Muscle of leg (tissue), 11 donors: ENCODE data around the gene SERPINI2. TPM values are rescaled to one million over a fixed set of nuclear protein-coding genes. Genes with fewer than 3 reads are reported as not detected.

Source experiments
- DNase-seq: peaks from one replicate; pipeline ENCODE4 v3.0.0; 2013
- H3K27ac ChIP-seq: one replicate; pipeline ENCODE4 v1.5.1; 2013; ENCODE audit warnings: mild to moderate bottlenecking, low read length, control low read depth
- H3K27me3 ChIP-seq: one replicate; pipeline ENCODE4 v1.6.1; 2013; ENCODE audit warnings: low read length; ENCODE audit not compliant: control insufficient read depth, insufficient read depth
- H3K36me3 ChIP-seq: one replicate; pipeline ENCODE4 v1.6.1; 2013; ENCODE audit warnings: low read length; ENCODE audit not compliant: control insufficient read depth, insufficient read depth
- H3K4me1 ChIP-seq: one replicate; pipeline ENCODE4 v1.6.1; 2013; ENCODE audit warnings: low read length; ENCODE audit not compliant: control insufficient read depth, insufficient read depth
- H3K4me3 ChIP-seq: one replicate; pipeline ENCODE4 v1.5.1; 2013; ENCODE audit warnings: low read length, control low read depth
- H3K9me3 ChIP-seq: replicated peaks from 2 replicates; pipeline ENCODE4 v1.6.1; 2013; ENCODE audit warnings: low read depth, low read length; ENCODE audit not compliant: control insufficient read depth
- WGBS: methylation state at CpG from one replicate; pipeline ENCODE4 v1.1.5; 2013; ENCODE audit warnings: missing lambda C conversion rate; ENCODE audit not compliant: insufficient coverage; 5-methylcytosine and 5-hydroxymethylcytosine counted together
- polyA plus RNA-seq, 8 donors: library from polyadenylated mRNA; unstranded; fragments of 120-200 nt; gene quantifications; one replicate each; pipeline versions ENCODE4 v1.2.1 to v1.2.3, GENCODE V29; 2013; ENCODE audit warnings: inconsistent platforms in 1 of 8, low replicate concordance in 1 of 8; ENCODE audit not compliant: insufficient read length in 8 of 8, insufficient read depth in 1 of 8
- total RNA-seq: library from RNA; stranded (reverse); fragments of 120-200 nt; gene quantifications from one replicate; pipeline ENCODE4 v1.2.4, GENCODE V29; 2013

The SERPINI2 gene
- total and polyA plus RNA-seq, 9 donors = 0.04 to 0.43 (median 0.22) TPM; not detected in 3

GRCh38 chr3:167487556-167487955, 13.7 kb upstream of the SERPINI2 start:
- no peak overlapping the region for H3K4me3 ChIP-seq
- no peak for DNase-seq
- no peaks in the 10 kb centered on the region for H3K36me3 ChIP-seq
- no peaks in the 10 kb centered on the region for H3K4me1 ChIP-seq
- H3K27me3 ChIP-seq = no peaks in the 10 kb centered on the region
- WGBS = 80% methylated on average over 1 of the region's 3 CpGs
- H3K9me3 ChIP-seq = no peaks in the 10 kb centered on the region
- H3K27ac ChIP-seq = no peak overlapping the region

GRCh38 chr3:167484551-167484950, 10.7 kb upstream of the SERPINI2 start:
- Histone ChIP-seq H3K4me3 (no peak overlapping the region), H3K27me3 (no peaks in the 10 kb centered on the region), H3K36me3 (no peaks in the 10 kb centered on the region), H3K27ac (no peak overlapping the region), H3K9me3 (no peaks in the 10 kb centered on the region), H3K4me1 (no peaks in the 10 kb centered on the region)
- no peak for DNase-seq
- WGBS = no CpG with 5 or more reads among the region's 2 CpGs

- Histone ChIP-seq H3K27ac (no peak overlapping the region), H3K27me3 (no peaks in the 10 kb centered on the region), H3K9me3 (no peaks in the 10 kb centered on the region), H3K4me3 (no peak overlapping the region), H3K4me1 (no peaks in the 10 kb centered on the region), H3K36me3 (no peaks in the 10 kb centered on the region)
- WGBS = no CpG with 5 or more reads among the region's 2 CpGs
- DNase-seq = no peak
These were observed 10.1 kb upstream of the SERPINI2 start for GRCh38 chr3:167483708-167484475.

GRCh38 chr3:167481164-167481563, 7.3 kb upstream of the SERPINI2 start:
- no peaks in the 10 kb centered on the region for H3K27me3 ChIP-seq
- H3K4me3 ChIP-seq = no peak overlapping the region
- no peak overlapping the region for H3K27ac ChIP-seq
- DNase-seq = no peak
- no peaks in the 10 kb centered on the region for H3K4me1 ChIP-seq
- no peaks in the 10 kb centered on the region for H3K36me3 ChIP-seq
- H3K9me3 ChIP-seq = no peaks in the 10 kb centered on the region

- Histone ChIP-seq H3K4me3 (no peak overlapping the region), H3K27me3 (no peaks in the 10 kb centered on the region), H3K9me3 (no peaks in the 10 kb centered on the region), H3K4me1 (no peaks in the 10 kb centered on the region), H3K27ac (no peak overlapping the region), H3K36me3 (no peaks in the 10 kb centered on the region)
- no peak for DNase-seq
- no CpG with 5 or more reads among the region's 2 CpGs for WGBS
These were observed 6.9 kb upstream of the SERPINI2 start for GRCh38 chr3:167480748-167481147.

- H3K4me1 ChIP-seq = no peaks in the 10 kb centered on the region
- H3K9me3 ChIP-seq = no peaks in the 10 kb centered on the region
- no CpG with 5 or more reads among the region's 3 CpGs for WGBS
- H3K27me3 ChIP-seq = no peaks in the 10 kb centered on the region
- no peak overlapping the region for H3K27ac ChIP-seq
- peak; percentile 75 for DNase-seq
- no peak overlapping the region for H3K4me3 ChIP-seq
- no peaks in the 10 kb centered on the region for H3K36me3 ChIP-seq
These were observed 4.5 kb downstream of the SERPINI2 start for GRCh38 chr3:167469381-167469780.

- Histone ChIP-seq H3K27me3 (no peaks in the 10 kb centered on the region), H3K27ac (no peak overlapping the region), H3K36me3 (no peaks in the 10 kb centered on the region), H3K9me3 (no peaks in the 10 kb centered on the region), H3K4me1 (no peaks in the 10 kb centered on the region), H3K4me3 (no peak overlapping the region)
- no peak for DNase-seq
- no CpG with 5 or more reads among the region's 5 CpGs for WGBS
These were observed 5.8 kb downstream of the SERPINI2 start for GRCh38 chr3:167467848-167468611.

- Histone ChIP-seq H3K9me3 (no peaks in the 10 kb centered on the region), H3K27ac (no peak overlapping the region), H3K36me3 (no peaks in the 10 kb centered on the region), H3K4me3 (no peak overlapping the region), H3K4me1 (no peaks in the 10 kb centered on the region), H3K27me3 (no peaks in the 10 kb centered on the region)
- no peak for DNase-seq
These were observed 6.9 kb downstream of the SERPINI2 start for GRCh38 chr3:167466966-167467365.

GRCh38 chr3:167456157-167456799, 17.6 kb downstream of the SERPINI2 start:
- Histone ChIP-seq H3K4me3 (no peak overlapping the region), H3K27ac (no peak overlapping the region), H3K4me1 (no peaks in the 10 kb centered on the region), H3K9me3 (no peaks in the 10 kb centered on the region), H3K36me3 (no peaks in the 10 kb centered on the region), H3K27me3 (no peaks in the 10 kb centered on the region)
- 59% methylated on average over 4 of the region's 6 CpGs for WGBS
- DNase-seq = no peak

- H3K4me1 ChIP-seq = no peaks in the 10 kb centered on the region
- no peaks in the 10 kb centered on the region for H3K36me3 ChIP-seq
- WGBS = no CpG with 5 or more reads among the region's 2 CpGs
- H3K9me3 ChIP-seq = no peaks in the 10 kb centered on the region
- no peaks in the 10 kb centered on the region for H3K27me3 ChIP-seq
- no peak overlapping the region for H3K27ac ChIP-seq
- no peak for DNase-seq
- H3K4me3 ChIP-seq = no peak overlapping the region
These were observed 20.0 kb downstream of the SERPINI2 start for GRCh38 chr3:167453815-167454214.
